Fibroblast of lung (primary cell): ENCODE results near the gene RACK1. TPM values are rescaled to one million over a fixed set of nuclear protein-coding genes. Genes with fewer than 3 reads are reported as not detected.

Experiments
- DNase-seq, 2 donors: peaks; one replicate each; pipeline versions ENCODE4 v3.0.0 to v3.0.0-alpha.2; 2010; ENCODE audit warnings: low read depth in 2 of 2
- H2AFZ ChIP-seq: 2 replicates; pipeline ENCODE4 v1.5.1; 2012; ENCODE audit warnings: low read length, control low read depth, inconsistent platforms
- H3K27ac ChIP-seq: 2 replicates; pipeline ENCODE4 v1.5.1; 2011; ENCODE audit warnings: low read length, control low read depth; ENCODE audit not compliant: insufficient read depth
- H3K27me3 ChIP-seq: 2 replicates; pipeline ENCODE4 v1.5.1; 2011; ENCODE audit warnings: mild to moderate bottlenecking, low read length; ENCODE audit not compliant: control insufficient read depth, insufficient read depth
- H3K36me3 ChIP-seq: 2 replicates; pipeline ENCODE4 v1.5.1; 2011; ENCODE audit warnings: low read length; ENCODE audit not compliant: control insufficient read depth, insufficient read depth
- H3K4me1 ChIP-seq: 2 replicates; pipeline ENCODE4 v1.5.1; 2011; ENCODE audit warnings: low read length; ENCODE audit not compliant: control insufficient read depth, insufficient read depth; ENCODE audit errors: extremely low read depth
- H3K4me2 ChIP-seq: 2 replicates; pipeline ENCODE4 v1.5.1; 2011; ENCODE audit warnings: low read length, control low read depth; ENCODE audit not compliant: insufficient read depth; ENCODE audit errors: extremely low read depth
- H3K4me3 ChIP-seq, 4 experiments: fragments of 200-600 bp in 1 of 4; sonication (generic) in 1 of 4; replicated peaks in 1 of 4; 2 replicates each; pipeline ENCODE4 v1.5.1; 2011 to 2016; ENCODE audit warnings: low read length in 4 of 4, low read depth in 3 of 4, mild to moderate bottlenecking in 3 of 4, control low read depth in 2 of 4, inconsistent platforms in 1 of 4, mixed read lengths in 1 of 4; ENCODE audit not compliant: insufficient read depth in 1 of 4; ENCODE audit errors: control extremely low read depth in 1 of 4
- H3K79me2 ChIP-seq: 2 replicates; pipeline ENCODE4 v1.5.1; 2012; ENCODE audit warnings: mild to moderate bottlenecking, low read length, inconsistent platforms; ENCODE audit not compliant: control insufficient read depth, insufficient read depth
- H3K9ac ChIP-seq: 2 replicates; pipeline ENCODE4 v1.5.1; 2011; ENCODE audit warnings: mild to moderate bottlenecking, low read length, control low read depth; ENCODE audit not compliant: insufficient read depth
- H3K9me3 ChIP-seq: 2 replicates; pipeline ENCODE4 v1.5.1; 2012; ENCODE audit warnings: low read depth, low read length; ENCODE audit not compliant: control insufficient read depth, insufficient read depth
- H4K20me1 ChIP-seq: 2 replicates; pipeline ENCODE4 v1.5.1; 2011; ENCODE audit warnings: low read length; ENCODE audit not compliant: control insufficient read depth, insufficient read depth; ENCODE audit errors: extremely low read depth
- EZH2 ChIP-seq: IDR thresholded peaks from 2 replicates; pipeline ENCODE4 v1.5.1; 2012; ENCODE audit warnings: low read length, control low read depth, mild to moderate bottlenecking; ENCODE audit errors: missing control alignments
- polyA plus RNA-seq, 2 donors: library from polyadenylated mRNA; depleted of rRNA in 1 of 2; stranded (reverse) in 1 of 2; unstranded in 1 of 2; fragments of >200 nt; gene quantifications; 2 replicates each; pipeline ENCODE4 v1.2.1, GENCODE V29; 2011 to 2012; ENCODE audit warnings: missing spikeins in 1 of 2
- total RNA-seq: library from RNA; depleted of rRNA; stranded (reverse); fragments of >200 nt; gene quantifications from 2 replicates; pipeline ENCODE4 v1.2.1, GENCODE V29; 2014
- TF ChIP-seq, protein P1 (sequence below), 2 donors: IDR thresholded peaks in 1 of 2; conservative IDR thresholded peaks in 1 of 2; 1 replicate in 1 of 2; 2 replicates in 1 of 2; pipeline ENCODE4 v1.5.1; 2011 to 2012; ENCODE audit warnings: low read length in 2 of 2, control low read depth in 1 of 2, inconsistent platforms in 1 of 2, low read depth in 1 of 2, mild to moderate bottlenecking in 1 of 2

The RACK1 gene
- total and polyA plus RNA-seq, 2 donors (not counting 1 experiment from before 2014, with no cell fraction given), result 3,014 to 4,649 TPM

DNA sequence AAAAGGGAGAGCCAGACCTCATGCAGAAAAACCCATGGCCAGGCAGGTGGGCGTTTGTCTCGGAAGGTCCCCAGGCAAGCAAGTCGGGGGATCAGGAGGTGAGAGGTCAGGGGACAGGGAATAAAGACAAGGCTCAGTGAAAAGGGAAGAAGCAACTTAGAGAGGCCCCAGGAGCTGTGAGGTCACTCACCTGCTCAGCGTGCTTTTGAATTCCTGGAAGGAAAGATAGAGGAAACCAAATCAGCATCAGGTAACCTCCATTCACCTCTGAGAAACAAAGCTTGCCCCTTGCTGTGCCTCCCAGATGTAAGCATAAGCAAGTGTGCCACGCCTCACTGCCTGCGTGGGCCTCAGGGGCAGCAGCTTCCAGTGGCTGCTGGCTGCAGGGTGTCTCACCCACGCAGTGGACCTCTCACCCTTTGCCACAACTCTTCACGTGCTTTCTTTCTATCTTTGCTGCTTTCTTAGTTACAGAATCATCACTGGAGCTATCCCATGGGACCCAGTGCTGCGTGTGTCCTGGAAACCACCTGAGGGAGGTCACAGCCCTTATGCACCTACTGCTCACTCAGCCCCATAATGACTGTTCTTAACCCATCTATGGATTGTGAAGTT is 44.7 kb downstream of the RACK1 start:
- no peak for DNase-seq
- Histone ChIP-seq H3K4me3 (no peak overlapping the region), H3K36me3 (no peaks in the 10 kb centered on the region), H3K4me1 (peaks cover 2% of the 10 kb centered on the region), H4K20me1 (no peaks in the 10 kb centered on the region), H3K9ac (no peak overlapping the region), H2AFZ (no peak overlapping the region), H3K9me3 (no peaks in the 10 kb centered on the region), H3K27ac (no peak overlapping the region), H3K4me2 (no peak overlapping the region), H3K79me2 (no peaks in the 10 kb centered on the region), H3K27me3 (no peaks in the 10 kb centered on the region)
- TF ChIP-seq, protein P1, sequence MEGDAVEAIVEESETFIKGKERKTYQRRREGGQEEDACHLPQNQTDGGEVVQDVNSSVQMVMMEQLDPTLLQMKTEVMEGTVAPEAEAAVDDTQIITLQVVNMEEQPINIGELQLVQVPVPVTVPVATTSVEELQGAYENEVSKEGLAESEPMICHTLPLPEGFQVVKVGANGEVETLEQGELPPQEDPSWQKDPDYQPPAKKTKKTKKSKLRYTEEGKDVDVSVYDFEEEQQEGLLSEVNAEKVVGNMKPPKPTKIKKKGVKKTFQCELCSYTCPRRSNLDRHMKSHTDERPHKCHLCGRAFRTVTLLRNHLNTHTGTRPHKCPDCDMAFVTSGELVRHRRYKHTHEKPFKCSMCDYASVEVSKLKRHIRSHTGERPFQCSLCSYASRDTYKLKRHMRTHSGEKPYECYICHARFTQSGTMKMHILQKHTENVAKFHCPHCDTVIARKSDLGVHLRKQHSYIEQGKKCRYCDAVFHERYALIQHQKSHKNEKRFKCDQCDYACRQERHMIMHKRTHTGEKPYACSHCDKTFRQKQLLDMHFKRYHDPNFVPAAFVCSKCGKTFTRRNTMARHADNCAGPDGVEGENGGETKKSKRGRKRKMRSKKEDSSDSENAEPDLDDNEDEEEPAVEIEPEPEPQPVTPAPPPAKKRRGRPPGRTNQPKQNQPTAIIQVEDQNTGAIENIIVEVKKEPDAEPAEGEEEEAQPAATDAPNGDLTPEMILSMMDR (conservative IDR thresholded peaks at IDR 0.05 in 1 of 2, IDR thresholded peaks at IDR 0.05 in 1 of 2; ENCODE audit: low read depth in 1 of 2, low read length in 2 of 2), result no peak
- TF ChIP-seq EZH2, result no peak

GRCh38 chr5:181198106-181198685 is 45.5 kb downstream of the RACK1 start:
- Histone ChIP-seq H3K4me3 (no peak overlapping the region), H3K9ac (no peak overlapping the region), H4K20me1 (no peaks in the 10 kb centered on the region), H3K36me3 (no peaks in the 10 kb centered on the region), H3K9me3 (no peaks in the 10 kb centered on the region), H3K4me2 (no peak overlapping the region), H3K27me3 (no peaks in the 10 kb centered on the region), H3K4me1 (peaks cover 2% of the 10 kb centered on the region), H3K79me2 (no peaks in the 10 kb centered on the region), H2AFZ (no peak overlapping the region), H3K27ac (no peak overlapping the region)
- DNase-seq, result no peak
- TF ChIP-seq, protein P1 (conservative IDR thresholded peaks at IDR 0.05 in 1 of 2, IDR thresholded peaks at IDR 0.05 in 1 of 2; ENCODE audit: low read depth in 1 of 2, low read length in 2 of 2), result no peak
- no peak for TF ChIP-seq EZH2

- H4K20me1 ChIP-seq, result no peaks in the 10 kb centered on the region
- H3K4me3 ChIP-seq, result no peak overlapping the region
- no peaks in the 10 kb centered on the region for H3K79me2 ChIP-seq
- H3K4me1 ChIP-seq, result peaks cover 2% of the 10 kb centered on the region
- no peak overlapping the region for H2AFZ ChIP-seq
- no peak overlapping the region for H3K9ac ChIP-seq
- H3K27ac ChIP-seq, result no peak overlapping the region
- no peaks in the 10 kb centered on the region for H3K27me3 ChIP-seq
- no peak for TF ChIP-seq EZH2
- TF ChIP-seq, protein P1 (conservative IDR thresholded peaks at IDR 0.05 in 1 of 2, IDR thresholded peaks at IDR 0.05 in 1 of 2; ENCODE audit: low read depth in 1 of 2, low read length in 2 of 2), result no peak
- no peaks in the 10 kb centered on the region for H3K9me3 ChIP-seq
- DNase-seq, result no peak
- H3K4me2 ChIP-seq, result no peak overlapping the region
- H3K36me3 ChIP-seq, result no peaks in the 10 kb centered on the region
Observed at GRCh38 chr5:181197326-181197951, 46.3 kb downstream of the RACK1 start.
